ENCODE data around the gene PER2. TPM values are rescaled to one million over a fixed set of nuclear protein-coding genes. Genes with fewer than 3 reads are reported as not detected.

PER2 gene
- total RNA-seq, 4 donors from 2014 or later = 8.2 to 18.6 (median 9.8) TPM

- 89 to 93% methylated on average over 6 of the region's 6 CpGs for WGBS, 2 donors
- TF ChIP-seq EP300 (IDR thresholded peaks at IDR 0.05) (no peak), POLR2A (IDR thresholded peaks at IDR 0.05) (no peak), CTCF (IDR thresholded peaks at IDR 0.05) (no peak)
- Histone ChIP-seq H3K9me3 (no peaks in the 10 kb centered on the region), H3K4me1 (peaks cover 0 to 6% (median 0%) of the 10 kb centered on the region in 4 donors), H3K4me3 (no peak overlapping the region), H3K27me3 (no peaks in the 10 kb centered on the region), H3K36me3 (peaks cover 10 to 100% (median 14%) of the 10 kb centered on the region in 3 donors), H3K27ac (no peak overlapping the region)
- DNase-seq (ENCODE audit: low spot score in 2 of 2) = no peak
Observed at GRCh38 chr2:238256111-238256510, 32.3 kb downstream of the PER2 start.

GRCh38 chr2:238255636-238256035 is 32.8 kb downstream of the PER2 start:
- H3K4me1 ChIP-seq = peaks cover 0 to 2% (median 0%) of the 10 kb centered on the region in 4 donors
- H3K9me3 ChIP-seq = no peaks in the 10 kb centered on the region
- no peak overlapping the region for H3K4me3 ChIP-seq
- no peaks in the 10 kb centered on the region for H3K27me3 ChIP-seq
- no peak overlapping the region for H3K27ac ChIP-seq
- DNase-seq (ENCODE audit: low spot score in 2 of 2) = no peak
- TF ChIP-seq CTCF (IDR thresholded peaks at IDR 0.05) (no peak), POLR2A (IDR thresholded peaks at IDR 0.05) (no peak), EP300 (IDR thresholded peaks at IDR 0.05) (no peak)
- 87 to 95% methylated on average over 8 of the region's 8 CpGs for WGBS, 2 donors
- H3K36me3 ChIP-seq = peaks cover 10 to 100% (median 14%) of the 10 kb centered on the region in 3 donors

GRCh38 chr2:238255151-238255551 is 33.3 kb downstream of the PER2 start:
- no peaks in the 10 kb centered on the region for H3K4me1 ChIP-seq
- peaks cover 10 to 100% (median 14%) of the 10 kb centered on the region in 3 donors for H3K36me3 ChIP-seq
- H3K4me3 ChIP-seq = no peak overlapping the region
- TF ChIP-seq EP300 (IDR thresholded peaks at IDR 0.05) = no peak
- no peak for TF ChIP-seq POLR2A (IDR thresholded peaks at IDR 0.05)
- no peak for TF ChIP-seq CTCF (IDR thresholded peaks at IDR 0.05)
- no peaks in the 10 kb centered on the region for H3K27me3 ChIP-seq
- DNase-seq (ENCODE audit: low spot score in 2 of 2) = no peak
- 80 to 91% methylated on average over 6 of the region's 6 CpGs for WGBS, 2 donors
- H3K27ac ChIP-seq = no peak overlapping the region
- no peaks in the 10 kb centered on the region for H3K9me3 ChIP-seq

GRCh38 chr2:238254095-238254723 is 34.2 kb downstream of the PER2 start:
- H3K36me3 ChIP-seq = peaks cover 10 to 100% (median 14%) of the 10 kb centered on the region in 3 donors
- no peak for DNase-seq (ENCODE audit: low spot score in 2 of 2)
- H3K27ac ChIP-seq = no peak overlapping the region
- no peaks in the 10 kb centered on the region for H3K9me3 ChIP-seq
- 52 to 81% methylated on average over 2 to 4 of the region's 4 CpGs for WGBS, 2 donors
- H3K4me1 ChIP-seq = no peaks in the 10 kb centered on the region
- H3K4me3 ChIP-seq = no peak overlapping the region
- TF ChIP-seq CTCF (IDR thresholded peaks at IDR 0.05) = no peak
- TF ChIP-seq POLR2A (IDR thresholded peaks at IDR 0.05) = no peak
- TF ChIP-seq EP300 (IDR thresholded peaks at IDR 0.05) = no peak
- no peaks in the 10 kb centered on the region for H3K27me3 ChIP-seq

GRCh38 chr2:238252766-238253630 is 35.4 kb downstream of the PER2 start:
- Histone ChIP-seq H3K36me3 (peaks cover 9 to 100% (median 10%) of the 10 kb centered on the region in 3 donors), H3K9me3 (no peaks in the 10 kb centered on the region), H3K27ac (no peak overlapping the region), H3K4me3 (no peak overlapping the region), H3K4me1 (no peaks in the 10 kb centered on the region), H3K27me3 (no peaks in the 10 kb centered on the region)
- 91 to 95% methylated on average over 35 of the region's 35 CpGs for WGBS, 2 donors
- DNase-seq (ENCODE audit: low spot score in 2 of 2) = no peak
- TF ChIP-seq EP300 (IDR thresholded peaks at IDR 0.05) (no peak), POLR2A (IDR thresholded peaks at IDR 0.05) (no peak), CTCF (IDR thresholded peaks at IDR 0.05) (no peak)
